C4-2B (cell line): Measurements from ENCODE around the gene MOB3C.
"Not testable (repeated sequence)": the region's sequence is repeated elsewhere in the genome, so short reads cannot be mapped to it uniquely, and the experiment has no call there.

Experiments used
- ZFX ChIP-seq: fragments of 450-650 bp; IDR thresholded peaks from 2 replicates; pipeline ENCODE4 v1.6.1; 2017
- TF ChIP-seq, protein P1 (sequence below): fragments of 450-650 bp; conservative IDR thresholded peaks from 2 replicates; pipeline ENCODE4 v1.5.1; 2017; ENCODE audit warnings: mild to moderate bottlenecking

DNA sequence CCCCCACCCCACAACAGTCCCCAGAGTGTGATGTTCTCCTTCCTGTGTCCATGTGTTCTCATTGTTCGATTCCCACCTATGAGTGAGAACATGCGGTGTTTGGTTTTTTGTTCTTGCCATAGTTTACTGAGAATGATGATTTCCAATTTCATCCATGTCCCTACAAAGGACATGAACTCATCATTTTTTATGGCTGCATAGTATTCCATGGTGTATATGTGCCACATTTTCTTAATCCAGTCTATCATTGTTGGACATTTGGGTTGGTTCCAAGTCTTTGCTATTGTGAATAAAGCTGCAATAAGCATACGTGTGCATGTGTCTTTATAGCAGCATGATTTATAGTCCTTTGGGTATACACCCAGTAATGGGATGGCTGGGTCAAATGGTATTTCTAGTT lies 34.5 kb upstream of the MOB3C start:
- TF ChIP-seq, protein P1, sequence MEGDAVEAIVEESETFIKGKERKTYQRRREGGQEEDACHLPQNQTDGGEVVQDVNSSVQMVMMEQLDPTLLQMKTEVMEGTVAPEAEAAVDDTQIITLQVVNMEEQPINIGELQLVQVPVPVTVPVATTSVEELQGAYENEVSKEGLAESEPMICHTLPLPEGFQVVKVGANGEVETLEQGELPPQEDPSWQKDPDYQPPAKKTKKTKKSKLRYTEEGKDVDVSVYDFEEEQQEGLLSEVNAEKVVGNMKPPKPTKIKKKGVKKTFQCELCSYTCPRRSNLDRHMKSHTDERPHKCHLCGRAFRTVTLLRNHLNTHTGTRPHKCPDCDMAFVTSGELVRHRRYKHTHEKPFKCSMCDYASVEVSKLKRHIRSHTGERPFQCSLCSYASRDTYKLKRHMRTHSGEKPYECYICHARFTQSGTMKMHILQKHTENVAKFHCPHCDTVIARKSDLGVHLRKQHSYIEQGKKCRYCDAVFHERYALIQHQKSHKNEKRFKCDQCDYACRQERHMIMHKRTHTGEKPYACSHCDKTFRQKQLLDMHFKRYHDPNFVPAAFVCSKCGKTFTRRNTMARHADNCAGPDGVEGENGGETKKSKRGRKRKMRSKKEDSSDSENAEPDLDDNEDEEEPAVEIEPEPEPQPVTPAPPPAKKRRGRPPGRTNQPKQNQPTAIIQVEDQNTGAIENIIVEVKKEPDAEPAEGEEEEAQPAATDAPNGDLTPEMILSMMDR, result not testable (repeated sequence)
- not testable (repeated sequence) for TF ChIP-seq ZFX
